ENCODE measurements around the gene SNAI1.
"Not testable (repeated sequence)": the region's sequence is repeated elsewhere in the genome, so short reads cannot be mapped to it uniquely, and the experiment has no call there.

Gene SNAI1

GRCh38 chr20:49982346-49983122, at the start of gene SNAI1:
SNAI1 (plus strand) TSS chr20:49982980; CDS start chr20:49983060, 80 bp downstream.
- DNase-seq: peak; percentile 83

- no peak for DNase-seq
Observed at GRCh38 chr20:49935746-49936152, 47.0 kb upstream of the SNAI1 start.

GRCh38 chr20:49936153-49937026, 46.4 kb upstream of the SNAI1 start, which contains the start of gene RNF114:
RNF114 (plus strand) TSS chr20:49936397; CDS start chr20:49936413, 16 bp downstream.
- DNase-seq: peak; percentile 94

GRCh38 chr20:49937027-49937929, 45.5 kb upstream of the SNAI1 start:
- no peak for DNase-seq

GRCh38 chr20:49938173-49939163, 44.3 kb upstream of the SNAI1 start:
- DNase-seq: no peak

- DNase-seq: no peak
Observed at GRCh38 chr20:49941456-49941855, 41.3 kb upstream of the SNAI1 start.

- no peak for DNase-seq
Observed at GRCh38 chr20:49942303-49942702, 40.5 kb upstream of the SNAI1 start.

GRCh38 chr20:49942942-49943341, 39.8 kb upstream of the SNAI1 start:
- DNase-seq: no peak

- DNase-seq: no peak
Observed at GRCh38 chr20:49945306-49945700, 37.5 kb upstream of the SNAI1 start.

GRCh38 chr20:49945701-49946477, 36.9 kb upstream of the SNAI1 start:
- DNase-seq: no peak

GRCh38 chr20:49948178-49948577, 34.6 kb upstream of the SNAI1 start:
- no peak for DNase-seq

- DNase-seq: no peak
Observed at GRCh38 chr20:49948809-49949507, 33.8 kb upstream of the SNAI1 start.

- DNase-seq: no peak
Observed at GRCh38 chr20:49951151-49951550, 31.6 kb upstream of the SNAI1 start.

GRCh38 chr20:49955167-49955566, 27.6 kb upstream of the SNAI1 start:
- DNase-seq: no peak

GRCh38 chr20:49955830-49956396, 26.9 kb upstream of the SNAI1 start:
- DNase-seq: not testable (repeated sequence)

- no peak for DNase-seq
Observed at GRCh38 chr20:49956689-49957088, 26.1 kb upstream of the SNAI1 start.

- not testable (repeated sequence) for DNase-seq
Observed at GRCh38 chr20:49957089-49957938, 25.5 kb upstream of the SNAI1 start.

GRCh38 chr20:49961413-49961812, 21.4 kb upstream of the SNAI1 start:
- DNase-seq: no peak

Data from activated T-cell treated with anti-CD3 and anti-CD28 coated beads, Interleukin-2, amount 50 U/mL, for 1 hour (primary cell).